Stimulated activated CD4-positive, alpha-beta T cell treated with anti-CD3 and anti-CD28 coated beads, Interleukin-12 subunit alpha, Interleukin-12 subunit beta, amount 100 ng/mL, for 24 hours (primary cell): ENCODE data around the gene THUMPD3.
A peak's percentile ranks its signal among the peaks of the same experiment; 100 is the strongest.

Source experiments
- DNase-seq, 2 experiments: peaks; one replicate each; pipeline ENCODE4 v3.0.0-alpha.2; 2020; ENCODE audit warnings: low read depth in 2 of 2

Gene THUMPD3

DNA sequence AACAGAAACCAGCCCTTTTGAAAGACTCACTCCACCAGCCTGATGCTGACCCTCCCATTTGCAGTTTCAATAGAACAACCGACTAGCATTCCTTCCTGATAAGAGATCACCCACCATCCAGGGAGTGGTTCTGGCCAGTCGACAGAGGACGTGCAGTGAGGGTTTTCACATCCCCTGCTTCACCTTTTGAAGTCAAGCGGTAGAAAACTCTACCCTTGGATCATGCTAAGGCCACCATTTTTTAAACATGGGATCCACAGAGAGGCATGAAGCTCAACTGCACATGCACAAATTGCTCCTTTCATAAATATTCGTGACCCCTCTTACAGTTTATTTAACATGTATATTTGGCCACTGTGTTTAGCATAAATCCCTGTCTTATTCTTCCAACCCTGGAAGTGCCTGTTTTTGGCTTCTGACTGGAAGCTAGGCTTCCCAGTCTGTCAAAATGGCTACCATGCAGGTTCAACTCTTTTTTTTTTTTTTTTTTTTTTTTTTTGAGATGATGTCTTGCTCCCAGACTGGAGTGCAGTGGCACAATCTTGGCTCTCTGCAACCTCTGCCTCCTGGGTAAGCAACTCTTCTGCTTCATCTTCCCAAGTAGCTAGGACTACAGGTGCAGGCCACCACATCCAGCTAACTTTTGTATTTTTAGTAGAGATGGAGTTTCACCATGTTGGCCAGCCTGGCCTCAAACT is 1.0 kb upstream of the THUMPD3 start:
- no peak for DNase-seq

DNA sequence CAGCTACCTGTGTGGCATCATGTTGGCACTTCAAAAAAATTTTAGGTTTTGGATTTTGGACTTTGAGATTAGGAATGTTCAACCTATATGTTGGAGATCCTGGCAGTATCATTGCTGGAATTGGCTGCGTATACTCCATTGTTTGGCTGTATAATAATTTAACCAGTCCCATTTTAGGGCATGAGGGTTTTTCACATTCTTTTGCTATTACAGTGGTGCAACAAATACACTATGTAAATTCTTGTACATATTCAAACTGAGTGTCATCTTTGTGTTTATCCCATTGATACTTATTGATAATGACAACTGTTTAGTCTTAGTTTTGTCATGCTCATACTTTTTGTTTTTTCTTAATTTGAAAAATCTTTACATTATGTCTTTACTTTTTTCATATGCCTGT is 6.7 kb downstream of the THUMPD3 start:
- no peak for DNase-seq

DNA sequence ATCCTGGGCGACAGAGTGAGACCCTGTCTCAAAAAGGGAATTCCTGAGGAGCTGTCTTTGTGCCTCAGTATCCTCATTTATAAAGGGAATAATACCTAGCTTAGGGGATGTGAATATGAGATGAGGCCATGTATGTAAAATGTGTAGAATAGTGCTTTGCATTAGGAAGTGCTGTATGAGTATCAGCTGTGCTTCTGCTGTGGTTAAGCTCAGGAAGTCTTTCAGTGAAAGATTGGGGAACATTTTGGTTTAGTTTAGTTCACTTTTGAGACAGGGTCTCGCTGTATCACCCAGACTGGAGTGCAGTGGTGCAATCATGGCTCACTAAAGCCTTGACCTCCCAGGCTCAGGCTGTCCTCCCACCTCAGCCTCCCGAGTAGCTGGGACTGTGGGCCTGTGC is 10.6 kb downstream of the THUMPD3 start:
- DNase-seq, result no peak

DNA sequence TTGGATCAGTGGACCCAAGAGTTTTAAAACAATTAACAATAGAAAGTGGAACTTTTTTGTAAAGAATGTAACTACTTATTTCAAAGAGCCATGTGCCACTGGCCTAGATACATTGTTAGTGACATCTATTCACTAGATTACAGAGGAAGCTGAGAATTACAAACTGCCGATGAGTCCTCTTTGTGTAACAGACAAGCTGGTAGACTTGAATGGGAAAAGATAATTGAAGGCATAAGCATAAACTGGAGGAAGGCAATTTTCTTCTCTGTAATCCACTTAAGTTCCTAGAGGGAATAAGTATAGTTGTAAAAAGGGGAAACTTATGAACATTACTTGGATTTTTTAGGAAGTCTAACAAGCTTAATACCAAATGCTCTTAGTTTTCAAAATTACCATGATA is 15.1 kb downstream of the THUMPD3 start:
- DNase-seq, result no peak

DNA sequence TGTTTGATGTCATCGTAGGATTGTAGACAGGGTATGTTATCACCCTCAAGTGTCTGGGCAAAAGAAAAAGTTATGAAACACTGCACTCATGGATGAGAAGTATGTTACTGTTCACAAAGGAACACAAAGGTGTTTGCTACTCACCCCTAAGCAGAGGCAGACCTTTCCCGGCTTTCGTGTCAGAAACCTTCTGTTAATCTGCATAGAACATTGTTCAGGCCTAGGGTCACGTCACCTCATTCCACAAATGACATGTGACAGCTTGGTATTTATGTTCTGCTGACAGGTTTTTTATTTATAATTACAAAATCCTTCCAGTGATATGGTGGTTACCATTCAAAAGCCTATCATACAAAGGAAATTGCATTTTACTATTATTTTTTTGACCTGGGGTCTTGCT is 16.5 kb downstream of the THUMPD3 start:
- DNase-seq, result no peak

DNA sequence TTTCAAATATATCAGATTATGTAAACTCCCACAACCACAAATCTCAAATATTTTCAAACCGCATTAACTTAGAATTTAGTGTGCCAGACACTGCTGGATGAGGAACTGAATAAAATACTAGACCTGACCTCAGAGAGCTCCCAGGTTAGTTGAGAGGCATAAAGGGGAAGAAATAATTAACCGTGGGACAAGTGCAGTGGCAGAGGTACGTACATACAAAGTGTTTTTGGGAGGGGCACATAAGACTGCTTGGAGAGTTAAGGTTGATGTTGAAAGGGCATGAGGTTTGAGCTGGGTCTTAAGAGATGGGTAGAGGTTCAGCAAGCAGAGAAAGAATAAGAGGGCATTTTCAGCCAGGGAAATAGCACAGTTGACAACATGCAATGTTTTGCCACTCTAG is 17.2 kb downstream of the THUMPD3 start:
- DNase-seq, result no peak

DNA sequence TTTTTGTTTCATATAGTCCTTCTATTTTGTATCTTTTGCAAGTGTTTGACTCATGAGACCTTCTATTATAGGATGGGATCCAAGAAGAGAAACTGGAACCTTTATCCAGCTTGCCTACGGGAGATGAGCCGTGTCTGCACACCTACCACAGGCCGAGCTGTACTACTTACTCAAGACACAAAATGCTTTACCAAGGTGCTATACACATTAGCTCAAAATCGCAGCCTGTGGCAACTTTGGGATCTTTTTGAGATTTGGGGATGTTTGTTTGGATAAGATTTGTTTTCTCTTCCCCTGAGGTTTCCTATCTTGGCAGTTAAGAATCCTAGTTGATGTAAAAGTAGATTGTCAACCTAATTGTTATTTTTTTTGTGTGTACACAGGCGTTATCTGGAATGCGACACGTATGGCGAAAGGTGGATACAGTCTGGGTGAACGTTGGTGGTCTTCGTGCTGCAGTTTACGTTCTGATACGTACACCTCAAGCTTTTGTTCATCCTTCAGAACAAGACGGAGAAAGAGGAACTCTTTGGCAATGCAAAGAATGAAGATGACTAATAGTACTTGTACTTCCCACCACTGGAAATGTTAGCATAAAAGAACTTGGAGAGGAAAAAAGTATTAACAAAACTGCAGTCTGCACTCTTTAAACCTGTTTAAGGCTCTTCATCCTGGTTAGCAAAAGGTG is 21.4 kb downstream of the THUMPD3 start:
- no peak for DNase-seq

DNA sequence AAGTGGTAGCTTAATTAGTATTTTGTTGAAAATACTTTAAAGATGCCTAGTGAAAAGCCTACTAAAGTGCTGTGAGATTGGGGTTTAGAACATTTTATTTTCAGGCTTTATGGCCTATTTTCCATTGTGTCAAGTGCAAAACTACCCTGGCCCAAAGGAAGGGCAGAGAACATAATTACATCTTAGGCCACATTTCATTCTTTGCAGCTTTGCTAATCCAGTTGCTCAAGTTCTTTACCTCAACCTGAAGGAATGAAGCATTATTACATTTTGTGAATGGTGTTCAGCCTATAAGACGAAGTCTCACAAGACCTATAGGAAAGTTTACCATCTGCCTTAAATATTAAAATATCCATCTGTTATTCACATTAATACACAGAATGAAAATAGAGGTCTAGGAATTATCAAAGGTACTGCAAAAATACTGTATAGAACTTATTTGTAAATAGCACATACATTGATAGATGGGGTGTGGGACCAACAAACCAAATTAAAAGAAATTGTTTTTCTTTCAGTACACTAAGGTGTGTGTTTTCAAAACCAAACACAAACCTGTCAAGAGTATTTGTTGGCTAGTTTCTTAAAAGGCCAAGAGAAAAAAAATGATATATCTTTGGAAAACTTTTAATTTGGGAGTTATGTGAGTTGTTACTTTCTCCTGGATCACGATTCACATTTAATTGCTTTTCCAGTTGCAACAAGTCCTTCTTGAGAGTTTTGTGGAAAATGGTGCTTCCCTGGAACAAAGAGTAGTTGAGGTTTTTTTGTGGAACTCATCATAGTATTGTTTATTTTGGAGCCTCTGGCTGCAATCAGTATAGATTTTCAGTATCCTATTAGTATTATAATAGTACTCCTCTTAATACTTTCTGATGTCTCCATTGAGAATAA is 22.6 kb downstream of the THUMPD3 start:
- DNase-seq, result no peak

DNA sequence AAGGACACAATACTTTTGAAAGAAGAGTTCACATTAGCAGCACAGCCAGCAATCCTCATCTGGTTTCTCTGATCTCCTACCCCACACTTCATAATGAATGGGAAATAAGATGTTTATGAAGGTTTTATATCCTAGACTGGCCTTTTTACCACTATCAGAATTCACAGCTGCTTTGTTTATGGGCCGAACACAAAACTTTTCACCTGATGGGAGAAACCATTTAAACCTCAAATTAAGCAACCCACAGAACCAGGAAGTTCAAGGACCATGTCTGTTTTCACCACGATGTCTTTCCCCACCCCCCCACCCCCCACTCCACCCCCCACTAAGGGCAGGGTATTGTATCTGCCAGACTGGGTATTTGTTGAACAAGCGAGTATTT is 23.2 kb downstream of the THUMPD3 start:
- DNase-seq, result no peak

DNA sequence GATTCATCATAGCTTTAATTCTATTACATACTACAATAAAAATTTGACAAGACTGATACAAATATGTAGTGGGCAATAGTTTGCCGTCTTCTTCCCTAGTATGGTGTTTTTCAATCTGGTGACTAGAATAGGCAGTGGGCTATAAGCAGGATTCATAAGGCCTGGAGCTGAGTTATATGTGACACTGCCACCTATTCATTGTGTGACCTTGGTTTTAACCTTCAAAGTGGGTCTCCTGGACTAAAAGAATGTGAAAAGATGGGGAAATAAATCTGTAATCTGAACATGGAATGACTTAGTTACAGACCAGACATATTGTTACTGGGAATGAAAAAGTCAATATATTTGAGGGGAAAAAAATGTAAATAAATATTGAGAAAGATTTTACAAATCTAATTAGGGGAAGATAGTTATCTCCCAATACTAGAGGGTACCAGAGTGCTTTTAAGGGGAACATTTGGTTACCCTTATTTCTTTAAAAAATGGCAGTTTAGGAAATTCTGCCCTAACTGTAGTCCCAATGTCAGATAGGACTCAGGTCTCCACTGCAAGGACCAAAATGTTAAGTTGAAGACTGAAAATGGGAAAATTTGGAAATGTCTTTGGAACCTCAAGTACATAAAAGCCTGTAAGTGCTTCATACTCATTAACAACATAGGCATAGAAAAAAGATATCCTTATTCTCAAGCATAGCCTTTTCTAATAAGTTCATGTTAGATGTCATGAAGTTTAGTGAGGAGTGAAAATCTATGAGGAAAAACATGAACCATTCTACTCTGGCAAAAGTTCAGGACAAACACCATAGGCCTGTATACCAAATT is 23.9 kb downstream of the THUMPD3 start:
- no peak for DNase-seq

DNA sequence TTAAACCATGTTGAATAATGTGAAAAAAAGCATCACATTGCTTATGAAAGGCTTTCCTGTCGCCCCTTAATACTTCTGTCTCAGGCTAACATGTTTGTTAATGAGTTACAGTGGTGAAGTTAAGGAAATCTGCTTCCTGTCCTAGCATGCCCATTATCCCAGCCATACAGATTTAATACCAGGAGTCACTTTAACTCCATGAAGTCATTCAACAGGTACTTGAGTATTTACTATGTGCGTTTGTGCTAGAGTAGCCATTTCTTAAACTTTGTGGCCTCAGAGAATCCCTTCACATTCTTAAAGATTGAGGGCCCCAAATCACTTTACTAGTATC is 24.4 kb downstream of the THUMPD3 start:
- DNase-seq, result no peak

DNA sequence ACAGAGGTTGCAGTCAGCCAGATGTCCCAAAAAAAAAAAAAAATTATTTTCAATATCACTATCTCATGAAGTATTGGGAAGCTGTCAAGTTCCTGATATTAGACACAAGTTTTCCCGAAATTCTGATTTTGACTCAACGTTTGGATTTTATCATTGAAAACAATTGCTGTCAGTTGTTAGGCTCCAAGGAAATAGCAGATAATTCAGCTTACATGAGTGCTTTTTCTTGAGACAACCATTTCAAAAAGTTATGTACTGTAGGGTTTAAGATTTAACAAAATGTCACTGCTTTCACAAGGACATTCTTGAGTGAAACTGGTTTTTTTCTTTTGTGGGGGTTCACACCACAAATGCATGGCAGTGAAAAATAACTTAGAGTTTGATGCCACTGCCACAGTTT is 25.3 kb downstream of the THUMPD3 start:
- no peak for DNase-seq

DNA sequence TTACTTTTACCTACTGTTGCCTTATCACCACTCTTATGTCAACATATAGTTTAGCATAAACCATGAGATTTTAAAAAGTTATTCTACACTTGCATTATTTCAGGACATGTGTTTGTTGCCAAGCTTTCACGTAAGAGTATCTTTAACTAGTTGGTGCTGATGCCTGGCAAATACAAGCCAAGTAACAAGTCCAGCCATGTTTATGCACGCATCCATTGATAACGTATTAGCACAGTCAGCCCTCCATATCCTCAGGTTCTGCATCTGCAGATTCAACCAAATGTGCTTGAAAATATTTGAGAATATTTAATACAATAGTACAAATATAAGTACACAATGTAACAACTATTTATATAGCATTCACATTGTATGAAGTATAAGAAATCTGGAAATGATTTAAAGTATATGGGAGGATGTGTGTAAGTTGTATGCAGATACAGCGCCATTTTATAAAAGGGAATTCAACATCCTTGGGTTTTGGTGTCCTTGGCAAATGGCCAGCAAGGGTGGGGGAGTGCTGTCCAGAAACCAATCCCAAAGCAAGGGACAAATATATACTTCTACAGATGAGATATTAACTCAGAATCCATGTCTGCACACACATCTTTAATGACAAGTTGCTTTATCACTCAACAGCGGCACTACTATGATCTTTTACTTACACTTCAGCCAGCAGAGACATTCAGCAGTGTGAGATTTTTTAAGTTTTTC is 25.9 kb downstream of the THUMPD3 start:
- DNase-seq, result no peak

DNA sequence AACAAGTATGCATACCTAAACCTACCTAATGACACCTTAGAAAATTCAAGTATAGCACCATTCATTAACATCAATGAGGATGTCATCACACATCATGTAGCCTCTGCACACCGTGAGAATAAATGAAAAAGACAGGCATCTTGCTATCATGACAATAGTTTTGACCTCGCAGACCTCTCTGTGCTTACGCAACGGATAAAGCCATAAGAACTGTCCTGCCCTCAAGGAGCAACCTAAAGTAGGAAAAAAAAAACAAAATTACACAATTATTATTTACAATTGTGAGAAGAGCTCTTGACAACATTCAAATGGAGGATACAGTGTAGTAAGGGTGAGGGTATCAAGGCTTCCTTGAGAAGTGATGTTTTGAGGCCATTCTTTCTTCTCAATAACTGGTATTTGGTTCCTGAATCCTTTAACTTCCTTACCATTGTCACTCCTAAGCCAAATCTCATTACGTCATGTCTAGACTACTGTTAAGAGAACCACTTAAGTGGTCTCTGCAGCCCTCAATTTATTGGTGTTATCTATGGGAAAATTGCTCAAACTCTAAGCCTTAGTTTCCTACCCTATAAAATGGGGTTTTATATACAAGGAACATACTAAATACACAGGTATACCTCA is 27.5 kb downstream of the THUMPD3 start:
- DNase-seq, result no peak

DNA sequence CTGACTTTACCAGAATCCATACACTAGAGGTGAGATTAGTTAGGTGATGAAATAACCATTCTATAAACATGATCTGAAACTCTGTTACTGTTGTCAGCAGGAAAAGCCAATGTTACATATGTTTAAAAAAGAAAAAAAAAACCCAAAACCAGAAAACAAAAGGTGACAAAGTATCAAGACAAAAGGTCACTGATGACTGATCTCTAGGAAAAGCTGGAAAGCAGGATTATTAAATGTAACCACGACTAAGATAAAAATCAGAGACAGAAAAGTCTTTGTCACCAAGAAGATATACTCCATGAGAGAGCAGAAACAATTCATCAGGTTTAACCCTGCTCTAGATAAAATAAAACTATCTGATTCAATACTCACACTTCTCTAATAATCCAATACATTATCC is 29.2 kb downstream of the THUMPD3 start:
- no peak for DNase-seq

DNA sequence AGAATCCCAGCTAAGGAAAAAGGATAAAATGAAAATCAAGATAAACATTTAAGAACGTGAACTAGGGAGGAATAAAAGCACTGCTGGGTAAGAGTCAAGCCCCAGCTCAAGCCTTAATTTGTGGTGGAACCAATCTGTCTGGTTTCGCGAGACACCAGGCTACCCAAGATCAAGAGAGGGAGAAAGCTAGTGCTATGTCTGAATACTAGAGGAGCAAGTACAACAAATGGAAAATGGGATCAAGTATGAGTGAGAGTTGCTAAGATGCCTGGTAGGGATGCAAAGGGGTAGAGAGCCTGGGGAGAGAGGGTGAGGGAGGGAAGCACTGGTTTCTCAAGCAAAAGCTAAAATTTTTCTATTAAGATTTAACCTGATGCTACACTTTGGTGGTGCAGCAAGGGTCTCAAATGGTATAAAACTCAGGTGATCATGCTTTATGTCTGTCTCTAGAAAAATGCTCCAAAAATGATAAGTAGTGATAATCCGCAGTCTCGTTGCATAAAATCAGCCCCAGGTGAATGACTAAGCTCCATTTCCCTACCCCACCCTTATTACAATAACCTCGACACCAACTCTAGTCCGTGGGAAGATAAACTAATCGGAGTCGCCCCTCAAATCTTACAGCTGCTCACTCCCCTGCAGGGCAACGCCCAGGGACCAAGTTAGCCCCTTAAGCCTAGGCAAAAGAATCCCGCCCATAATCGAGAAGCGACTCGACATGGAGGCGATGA is 32.9 kb downstream of the THUMPD3 start:
- DNase-seq, result no peak

DNA sequence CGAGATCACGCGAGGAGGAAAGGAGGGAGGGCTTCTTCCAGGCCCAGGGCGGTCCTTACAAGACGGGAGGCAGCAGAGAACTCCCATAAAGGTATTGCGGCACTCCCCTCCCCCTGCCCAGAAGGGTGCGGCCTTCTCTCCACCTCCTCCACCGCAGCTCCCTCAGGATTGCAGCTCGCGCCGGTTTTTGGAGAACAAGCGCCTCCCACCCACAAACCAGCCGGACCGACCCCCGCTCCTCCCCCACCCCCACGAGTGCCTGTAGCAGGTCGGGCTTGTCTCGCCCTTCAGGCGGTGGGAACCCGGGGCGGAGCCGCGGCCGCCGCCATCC is 33.4 kb downstream of the THUMPD3 start:
- peak; percentile 66 to 77 for DNase-seq

DNA sequence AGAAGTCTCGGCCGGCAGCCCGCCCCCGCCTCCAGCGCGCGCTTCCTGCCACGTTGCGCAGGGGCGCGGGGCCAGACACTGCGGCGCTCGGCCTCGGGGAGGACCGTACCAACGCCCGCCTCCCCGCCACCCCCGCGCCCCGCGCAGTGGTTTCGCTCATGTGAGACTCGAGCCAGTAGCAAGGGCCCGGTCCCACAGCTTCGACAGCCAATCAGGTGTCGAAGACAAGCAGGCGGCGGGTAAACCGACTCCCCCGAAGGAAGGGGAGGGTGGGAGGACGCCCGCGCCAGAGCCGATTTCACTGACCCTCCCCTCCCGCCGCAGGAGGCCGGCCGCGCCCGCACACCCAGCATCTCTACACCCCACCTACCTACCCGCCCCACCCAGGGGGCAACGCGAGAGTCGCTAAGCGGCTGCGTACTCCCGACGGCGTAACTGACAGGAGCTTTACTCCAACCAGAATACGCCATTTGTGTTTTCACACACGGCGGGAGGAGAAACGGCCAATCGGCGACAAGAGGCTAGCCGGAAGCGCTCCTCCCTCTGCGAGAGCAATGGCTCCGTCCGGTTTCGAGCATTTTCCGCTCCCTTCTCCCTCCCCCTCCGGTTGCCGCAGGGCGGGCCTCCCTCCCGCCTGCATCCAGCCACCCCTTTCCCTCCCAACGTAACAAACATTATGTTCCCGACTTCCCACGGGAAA is 33.9 kb downstream of the THUMPD3 start:
- DNase-seq, result peak; percentile 90 to 97

DNA sequence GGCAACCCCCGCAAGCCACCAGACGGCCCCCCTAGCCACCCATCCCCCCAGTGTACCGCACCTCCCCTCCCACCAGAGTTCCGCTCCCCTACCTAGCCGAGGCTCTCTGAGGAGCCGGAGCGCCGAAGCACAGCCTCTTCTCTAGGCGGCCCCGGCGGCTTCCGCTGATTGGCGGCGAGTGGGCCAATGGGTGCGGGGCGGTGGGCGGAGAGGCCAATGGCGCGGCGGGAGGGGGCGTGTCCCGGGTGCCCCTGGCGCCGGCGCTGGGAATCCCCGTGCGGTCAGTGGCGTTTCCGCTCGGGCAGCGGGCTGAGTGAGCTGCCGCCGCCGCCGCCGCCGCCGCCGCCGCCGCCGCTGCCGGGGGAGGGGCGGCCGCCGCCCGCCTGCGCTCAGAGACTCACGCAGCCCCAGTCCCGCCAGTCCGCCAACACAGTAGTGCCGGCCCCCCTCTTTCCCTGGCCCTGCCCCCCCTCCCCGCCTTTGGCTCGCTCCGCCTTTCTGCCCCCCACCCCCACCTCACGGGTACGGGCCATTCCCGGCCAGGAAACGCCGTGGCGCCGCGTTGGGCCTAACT is 34.6 kb downstream of the THUMPD3 start, which contains the start of gene SETD5:
TSS of gene SETD5 (plus strand) at position 284 of the 574 bp plus-strand sequence. CDS start 31,324 bp downstream, outside the sequence.
- DNase-seq, result peak; percentile 99
